ENCODE results near the gene PTPRT. TPM values are rescaled to one million over a fixed set of nuclear protein-coding genes. Genes with fewer than 3 reads are reported as not detected.

The PTPRT gene
- total RNA-seq, 4 donors from 2014 or later = under 0.01 to 0.64 (median 0.40) TPM

DNA sequence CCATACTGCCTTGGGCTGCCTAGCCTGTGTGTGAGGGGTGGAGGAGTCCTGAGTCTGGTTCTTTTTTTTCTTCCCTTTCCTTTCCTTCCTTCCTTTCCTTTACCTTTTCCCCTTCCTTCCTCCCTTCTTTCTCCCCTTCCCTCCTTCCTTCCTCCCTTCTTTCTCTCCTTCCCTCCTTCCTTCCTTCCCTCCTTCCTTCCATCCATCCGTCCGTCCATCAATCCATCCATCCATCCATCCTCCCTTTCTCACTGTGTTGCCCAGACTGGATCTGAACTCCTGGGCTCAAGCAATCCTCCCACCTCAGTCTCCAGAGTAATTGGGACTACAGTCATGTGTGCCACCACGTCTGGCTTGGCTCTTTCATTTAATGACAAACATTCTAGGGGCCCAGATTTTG is 820.8 kb downstream of the PTPRT start:
- Histone ChIP-seq H3K36me3 (no peaks in the 10 kb centered on the region), H3K4me3 (no peak overlapping the region), H3K27ac (no peak overlapping the region), H3K9me3 (no peaks in the 10 kb centered on the region), H3K4me1 (no peaks in the 10 kb centered on the region), H3K27me3 (no peaks in the 10 kb centered on the region)
- in situ Hi-C loops (cut with MboI; ENCODE audit: low pct_ligation_motif_present in 1 of 4, low pct_unique_long_range_greater_than_20kb in 1 of 4, low sequenced_read_pairs in 3 of 4) = no loop called here
- TF ChIP-seq EP300 (IDR thresholded peaks at IDR 0.05; ENCODE audit: low read depth) (no peak), POLR2AphosphoS5 (IDR thresholded peaks at IDR 0.05) (no peak), POLR2A (IDR thresholded peaks at IDR 0.05) (no peak), CTCF (IDR thresholded peaks at IDR 0.05) (no peak)
- WGBS, 2 donors (ENCODE audit: low coverage in 1 of 2) = 74 to 77% methylated on average over 2 to 3 of the region's 3 CpGs
- DNase-seq = no peak
- intact Hi-C loops (cut with DNase I; ENCODE audit: low total_unique reads) = no loop called here

- in situ Hi-C loops (cut with MboI; ENCODE audit: low pct_ligation_motif_present in 1 of 4, low pct_unique_long_range_greater_than_20kb in 1 of 4, low sequenced_read_pairs in 3 of 4) = no loop called here
Observed at GRCh38 chr20:42366626-42367025, 823.1 kb downstream of the PTPRT start.

GRCh38 chr20:42364446-42364845 is 825.3 kb downstream of the PTPRT start:
- Histone ChIP-seq H3K27me3 (no peaks in the 10 kb centered on the region), H3K36me3 (no peaks in the 10 kb centered on the region), H3K4me3 (no peak overlapping the region), H3K9me3 (no peaks in the 10 kb centered on the region), H3K4me1 (no peaks in the 10 kb centered on the region), H3K27ac (no peak overlapping the region)
- DNase-seq = no peak
- intact Hi-C loops (cut with DNase I; ENCODE audit: low total_unique reads) = no loop called here
- WGBS, 2 donors (ENCODE audit: low coverage in 1 of 2) = 40 to 55% methylated on average over 2 of the region's 2 CpGs
- TF ChIP-seq POLR2A (IDR thresholded peaks at IDR 0.05) (no peak), CTCF (IDR thresholded peaks at IDR 0.05) (no peak), POLR2AphosphoS5 (IDR thresholded peaks at IDR 0.05) (no peak), EP300 (IDR thresholded peaks at IDR 0.05; ENCODE audit: low read depth) (no peak)
- in situ Hi-C loops (cut with MboI; ENCODE audit: low pct_ligation_motif_present in 1 of 4, low pct_unique_long_range_greater_than_20kb in 1 of 4, low sequenced_read_pairs in 3 of 4) = no loop called here

More at GRCh38 chr20:42366626-42367025, 823.1 kb downstream of the PTPRT start:
- Histone ChIP-seq H3K9me3 (no peaks in the 10 kb centered on the region), H3K27me3 (no peaks in the 10 kb centered on the region), H3K4me1 (no peaks in the 10 kb centered on the region), H3K36me3 (no peaks in the 10 kb centered on the region), H3K27ac (no peak overlapping the region), H3K4me3 (no peak overlapping the region)
- no peak for DNase-seq
- WGBS, 2 donors (ENCODE audit: low coverage in 1 of 2) = 31 to 43% methylated on average over 4 to 6 of the region's 6 CpGs
- TF ChIP-seq EP300 (IDR thresholded peaks at IDR 0.05; ENCODE audit: low read depth) (no peak), POLR2AphosphoS5 (IDR thresholded peaks at IDR 0.05) (no peak), CTCF (IDR thresholded peaks at IDR 0.05) (no peak), POLR2A (IDR thresholded peaks at IDR 0.05) (no peak)
- intact Hi-C loops (cut with DNase I; ENCODE audit: low total_unique reads) = no loop called here

DNA sequence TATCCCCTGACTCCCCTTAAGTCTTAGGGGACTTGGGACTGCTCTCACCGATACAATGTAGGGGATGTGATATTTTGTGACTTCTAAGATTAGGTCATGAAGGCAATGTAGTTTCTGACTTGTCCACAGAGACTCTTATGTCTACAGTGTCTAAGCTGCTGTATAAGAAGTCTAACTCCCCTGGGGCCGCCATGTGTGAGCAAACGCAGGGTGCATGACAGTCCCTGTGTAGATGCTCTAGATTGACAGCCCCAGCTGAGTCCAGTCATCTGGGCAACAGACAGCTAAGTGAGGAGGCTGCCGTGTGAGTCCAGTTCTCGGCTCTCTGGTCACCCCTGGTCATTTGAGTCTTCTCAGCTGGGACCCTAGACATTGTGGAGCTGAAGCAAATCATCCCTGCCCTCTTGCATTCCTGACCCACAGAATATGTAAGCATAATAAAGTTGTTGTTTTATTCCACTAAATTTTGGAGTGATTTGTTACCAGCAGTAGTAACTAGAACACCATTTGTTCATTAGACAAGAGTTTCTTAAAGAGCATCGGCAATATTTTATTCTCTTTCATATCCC is 828.2 kb downstream of the PTPRT start:
- intact Hi-C loops (cut with DNase I; ENCODE audit: low total_unique reads) (no loop called here), in situ Hi-C loops (cut with MboI; ENCODE audit: low pct_ligation_motif_present in 1 of 4, low pct_unique_long_range_greater_than_20kb in 1 of 4, low sequenced_read_pairs in 3 of 4) (no loop called here)
- TF ChIP-seq POLR2A (IDR thresholded peaks at IDR 0.05) (no peak), EP300 (IDR thresholded peaks at IDR 0.05; ENCODE audit: low read depth) (no peak), CTCF (IDR thresholded peaks at IDR 0.05) (no peak), POLR2AphosphoS5 (IDR thresholded peaks at IDR 0.05) (no peak)

More for the DNA sequence above, 828.2 kb downstream of the PTPRT start:
- Histone ChIP-seq H3K27me3 (no peaks in the 10 kb centered on the region), H3K4me3 (no peak overlapping the region), H3K36me3 (no peaks in the 10 kb centered on the region), H3K27ac (no peak overlapping the region), H3K9me3 (no peaks in the 10 kb centered on the region), H3K4me1 (no peaks in the 10 kb centered on the region)
- WGBS, 2 donors (ENCODE audit: low coverage in 1 of 2) = 66 to 69% methylated on average over 6 of the region's 6 CpGs
- no peak for DNase-seq

All from transverse colon (tissue), 4 donors.